AG20443 (cell line): ENCODE results near the gene SMARCE1.
"Not testable (repeated sequence)": the region's sequence is repeated elsewhere in the genome, so short reads cannot be mapped to it uniquely, and the experiment has no call there.

ENCODE experiments used
- DNase-seq: peaks from one replicate; pipeline ENCODE4 v3.0.0; 2012; ENCODE audit warnings: low spot score, mixed read lengths

The SMARCE1 gene

GRCh38 chr17:40611840-40612474, 35.7 kb downstream of the SMARCE1 start:
- no peak for DNase-seq

GRCh38 chr17:40610359-40610758, 37.3 kb downstream of the SMARCE1 start:
- no peak for DNase-seq

GRCh38 chr17:40608061-40608581, 39.5 kb downstream of the SMARCE1 start:
- no peak for DNase-seq

- no peak for DNase-seq
These were observed 40.0 kb downstream of the SMARCE1 start for GRCh38 chr17:40607641-40608040.

GRCh38 chr17:40606548-40607353, 40.9 kb downstream of the SMARCE1 start:
- no peak for DNase-seq

- no peak for DNase-seq
These were observed 42.3 kb downstream of the SMARCE1 start for GRCh38 chr17:40605306-40605705.

- no peak for DNase-seq
These were observed 43.1 kb downstream of the SMARCE1 start for GRCh38 chr17:40604327-40605080.

GRCh38 chr17:40602445-40603443, 44.9 kb downstream of the SMARCE1 start:
- DNase-seq, result no peak

GRCh38 chr17:40600486-40601046, 47.1 kb downstream of the SMARCE1 start:
- no peak for DNase-seq

GRCh38 chr17:40599468-40599763, 48.2 kb downstream of the SMARCE1 start:
- no peak for DNase-seq

GRCh38 chr17:40598619-40599467, 48.8 kb downstream of the SMARCE1 start:
- DNase-seq, result no peak

- no peak for DNase-seq
These were observed 49.4 kb downstream of the SMARCE1 start for GRCh38 chr17:40598301-40598618.

- no peak for DNase-seq
These were observed 49.9 kb downstream of the SMARCE1 start for GRCh38 chr17:40597556-40598300.

GRCh38 chr17:40597156-40597555, 50.5 kb downstream of the SMARCE1 start:
- no peak for DNase-seq

- DNase-seq, result no peak
These were observed 51.2 kb downstream of the SMARCE1 start for GRCh38 chr17:40596261-40596919.

GRCh38 chr17:40590742-40591141, 56.9 kb downstream of the SMARCE1 start:
- no peak for DNase-seq

- DNase-seq, result no peak
These were observed 59.1 kb downstream of the SMARCE1 start for GRCh38 chr17:40588552-40588951.

GRCh38 chr17:40586264-40586663, 61.4 kb downstream of the SMARCE1 start:
- DNase-seq, result not testable (repeated sequence)

GRCh38 chr17:40584950-40585349, 62.7 kb downstream of the SMARCE1 start:
- not testable (repeated sequence) for DNase-seq
